Brain pericyte (primary cell): ENCODE measurements around the gene PGA3.
"Not testable (repeated sequence)": the region's sequence is repeated elsewhere in the genome, so short reads cannot be mapped to it uniquely, and the experiment has no call there.

Source experiments
- DNase-seq: peaks from one replicate; pipeline ENCODE4 v3.0.0-alpha.2; 2012; ENCODE audit warnings: low read depth, low spot score

The PGA3 gene

GRCh38 chr11:61171907-61172306 is 31.4 kb upstream of the PGA3 start:
- no peak for DNase-seq

- no peak for DNase-seq
Observed at GRCh38 chr11:61172356-61172755, 31.0 kb upstream of the PGA3 start.

- DNase-seq: no peak
Observed at GRCh38 chr11:61172888-61173287, 30.4 kb upstream of the PGA3 start.

GRCh38 chr11:61173456-61173855 is 29.9 kb upstream of the PGA3 start:
- DNase-seq: no peak

- no peak for DNase-seq
Observed at GRCh38 chr11:61174273-61174672, 29.0 kb upstream of the PGA3 start.

GRCh38 chr11:61174949-61175348 is 28.4 kb upstream of the PGA3 start:
- DNase-seq: no peak

GRCh38 chr11:61176446-61176845 is 26.9 kb upstream of the PGA3 start:
- no peak for DNase-seq

GRCh38 chr11:61180205-61180604 is 23.1 kb upstream of the PGA3 start:
- DNase-seq: not testable (repeated sequence)

- DNase-seq: no peak
Observed at GRCh38 chr11:61181489-61181888, 21.8 kb upstream of the PGA3 start.

- no peak for DNase-seq
Observed at GRCh38 chr11:61183645-61184044, 19.7 kb upstream of the PGA3 start.

- no peak for DNase-seq
Observed at GRCh38 chr11:61186504-61186903, 16.8 kb upstream of the PGA3 start.

GRCh38 chr11:61187505-61188130 is 15.7 kb upstream of the PGA3 start:
- peak; percentile 24 for DNase-seq

GRCh38 chr11:61189933-61190332 is 13.4 kb upstream of the PGA3 start:
- DNase-seq: no peak

- DNase-seq: no peak
Observed at GRCh38 chr11:61193596-61193995, 9.7 kb upstream of the PGA3 start.

- no peak for DNase-seq
Observed at GRCh38 chr11:61194169-61194671, 9.1 kb upstream of the PGA3 start.

- no peak for DNase-seq
Observed at GRCh38 chr11:61194981-61195695, 8.2 kb upstream of the PGA3 start.

GRCh38 chr11:61195719-61196118 is 7.6 kb upstream of the PGA3 start:
- DNase-seq: no peak

GRCh38 chr11:61198361-61198760 is 5.0 kb upstream of the PGA3 start:
- no peak for DNase-seq

GRCh38 chr11:61198948-61199523 is 4.3 kb upstream of the PGA3 start:
- DNase-seq: no peak

- no peak for DNase-seq
Observed at GRCh38 chr11:61201476-61201875, 1.8 kb upstream of the PGA3 start.

GRCh38 chr11:61203873-61204272 is 558 bp downstream of the PGA3 start:
- not testable (repeated sequence) for DNase-seq

- not testable (repeated sequence) for DNase-seq
Observed at GRCh38 chr11:61204502-61205059, 1.3 kb downstream of the PGA3 start.
